NCI-H1417 (cell line): ENCODE measurements around the gene THAP4.

Experiments
- DNase-seq, 3 experiments: peaks; one replicate each; lab custom pipeline; 2025; lab: John Stamatoyannopoulos, UW

THAP4 gene

DNA sequence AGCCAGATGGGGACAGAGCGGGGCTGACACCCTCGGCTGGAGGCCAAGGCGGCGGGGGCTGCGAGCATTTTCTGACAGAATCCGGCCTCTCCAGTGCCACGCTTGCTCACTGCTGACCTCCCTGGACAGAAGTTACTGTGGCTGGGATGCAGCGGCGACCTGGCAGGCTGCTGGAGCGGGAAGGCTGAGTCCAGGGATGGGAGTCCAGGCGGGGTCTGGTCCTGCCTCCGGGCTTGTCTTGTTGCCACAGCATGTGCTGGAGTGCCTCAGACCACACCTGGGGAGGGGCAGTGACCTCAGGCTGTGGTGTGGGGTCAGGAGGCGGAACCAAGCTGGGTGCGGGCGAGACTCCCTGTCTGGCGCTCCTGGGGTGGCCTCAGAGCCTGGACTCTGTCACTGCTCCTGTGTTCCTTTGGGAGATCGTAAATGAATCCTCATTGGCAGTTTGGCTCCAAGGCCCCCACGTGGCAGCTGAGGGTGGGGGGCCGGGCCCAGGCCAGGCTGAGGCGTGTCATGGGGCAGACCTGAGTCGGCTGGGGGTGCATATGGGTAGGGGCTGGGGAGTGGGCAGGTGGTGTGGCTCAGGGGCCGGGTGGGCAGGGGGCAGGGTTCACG is 72.9 kb downstream of the THAP4 start:
- no peak for DNase-seq

DNA sequence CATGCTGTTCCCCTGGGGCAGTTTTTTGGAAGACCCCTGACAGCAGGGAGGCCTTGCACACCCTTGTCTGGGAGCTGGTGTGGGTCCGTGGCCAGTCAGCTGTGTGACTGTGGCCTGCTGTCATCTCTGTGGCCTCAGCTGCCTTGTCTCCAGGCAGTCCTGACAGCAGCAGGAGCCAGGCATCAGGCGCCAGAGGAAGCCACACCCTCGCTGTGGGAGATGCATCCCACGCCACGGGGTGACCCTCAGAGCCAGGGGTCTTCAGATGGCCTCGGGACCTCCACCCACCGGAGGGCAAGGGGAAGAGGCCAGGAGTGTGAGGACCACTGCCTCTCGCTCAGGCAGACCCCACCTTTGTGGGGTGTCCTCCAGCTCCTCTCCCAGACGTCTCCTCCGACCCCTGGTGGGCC is 73.4 kb downstream of the THAP4 start:
- no peak for DNase-seq

DNA sequence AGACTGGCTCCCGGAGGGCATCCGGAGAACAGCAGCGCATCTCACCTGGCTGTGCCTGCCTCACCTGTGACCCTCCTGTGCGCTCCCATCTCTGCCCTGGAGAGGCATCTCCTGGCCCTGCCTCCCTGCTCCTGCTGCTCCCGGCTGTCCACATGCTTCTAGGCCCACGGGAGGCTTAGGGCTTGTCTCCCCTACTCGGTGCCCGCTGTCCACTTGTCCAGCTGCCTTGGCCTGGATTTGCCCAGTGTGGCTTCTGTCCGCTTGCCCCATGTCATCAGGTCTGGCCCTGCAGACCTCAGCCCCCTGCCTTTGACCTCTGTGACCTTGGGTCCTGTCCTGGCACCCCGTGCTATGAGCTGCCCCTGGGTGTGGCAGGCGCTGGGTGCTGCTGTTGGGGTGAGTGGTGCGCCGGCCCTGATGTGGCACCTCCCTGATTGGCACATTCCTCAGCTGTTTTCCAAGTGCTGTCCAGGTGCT is 73.9 kb downstream of the THAP4 start:
- no peak for DNase-seq

DNA sequence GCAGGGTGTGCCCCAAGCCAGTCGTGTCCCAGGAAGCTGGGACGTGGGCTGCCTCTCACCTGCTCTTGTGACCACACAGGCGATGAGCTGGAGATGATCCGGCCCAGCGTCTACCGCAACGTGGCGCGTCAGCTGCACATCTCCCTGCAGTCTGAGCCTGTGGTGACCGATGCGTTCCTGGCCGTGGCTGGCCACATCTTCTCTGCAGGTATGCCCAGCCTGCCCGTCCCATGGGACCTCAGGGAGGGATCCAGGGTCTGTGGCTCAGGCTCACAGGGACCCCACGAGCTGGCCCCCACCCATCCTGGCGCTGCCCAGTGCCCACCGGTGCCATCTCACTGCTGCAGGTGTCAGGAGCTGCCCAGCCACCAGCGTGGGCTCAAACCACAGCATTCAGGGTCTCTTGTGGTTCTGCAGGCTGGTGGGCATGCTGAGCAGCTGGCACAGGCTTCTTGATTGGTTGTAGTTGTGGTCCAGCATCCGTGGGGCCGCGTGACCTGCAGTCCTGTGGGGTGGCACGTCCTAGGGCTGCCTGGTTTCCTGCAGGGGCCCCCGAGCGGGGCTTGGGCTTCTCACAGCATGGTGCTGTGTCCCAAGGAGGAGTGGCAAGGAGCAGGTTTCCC is 74.6 kb downstream of the THAP4 start:
- DNase-seq: no peak

DNA sequence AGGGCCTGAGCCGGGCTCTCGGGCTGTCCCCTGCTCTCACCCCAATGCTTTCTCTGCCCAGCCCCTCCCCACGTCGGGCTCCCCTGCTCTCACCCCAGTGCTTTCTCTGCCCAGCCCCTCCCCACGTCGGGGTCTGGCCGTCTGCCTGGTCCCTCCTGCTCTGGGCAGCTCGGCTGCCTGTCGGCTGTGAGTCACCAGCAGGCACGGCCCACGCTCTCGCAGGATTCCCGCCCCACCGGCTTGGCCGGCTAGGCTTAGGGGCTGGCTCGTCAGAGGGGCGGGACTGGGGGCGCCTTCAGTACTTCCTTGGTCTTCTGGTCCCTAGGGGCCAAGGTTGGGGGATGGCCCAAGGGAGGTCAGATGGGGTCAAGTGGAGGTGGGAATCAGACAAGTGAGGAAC is 75.1 kb downstream of the THAP4 start:
- DNase-seq: no peak

DNA sequence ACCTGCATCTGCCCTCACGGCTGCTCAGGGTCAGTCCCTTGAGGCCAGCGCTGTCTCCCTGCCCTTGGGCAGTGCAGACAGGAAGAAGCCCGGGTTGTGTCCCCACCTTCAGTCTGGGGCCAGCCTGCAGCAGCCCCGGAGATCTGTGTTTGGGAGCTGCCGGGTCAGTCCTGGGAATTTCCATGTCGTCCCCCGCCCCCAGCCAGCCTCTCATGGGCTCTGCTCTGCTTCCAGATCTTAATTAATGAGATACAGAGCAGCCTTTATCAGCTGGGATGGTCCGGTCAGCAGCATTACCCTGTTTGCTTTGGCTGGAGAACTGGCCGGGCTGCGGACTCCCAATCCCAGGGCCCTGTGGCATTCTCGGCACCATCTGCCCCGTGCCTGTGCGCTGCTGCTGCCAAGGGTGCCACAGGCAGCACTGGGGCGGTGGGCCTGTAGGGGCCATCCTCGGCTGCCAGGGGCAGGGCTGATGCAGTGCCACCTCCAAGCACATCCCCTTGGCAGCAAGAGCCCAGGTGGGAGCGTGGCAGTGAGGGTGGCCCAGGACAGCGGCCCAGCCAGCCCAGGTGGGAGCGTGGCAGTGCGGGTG is 76.0 kb downstream of the THAP4 start:
- no peak for DNase-seq

DNA sequence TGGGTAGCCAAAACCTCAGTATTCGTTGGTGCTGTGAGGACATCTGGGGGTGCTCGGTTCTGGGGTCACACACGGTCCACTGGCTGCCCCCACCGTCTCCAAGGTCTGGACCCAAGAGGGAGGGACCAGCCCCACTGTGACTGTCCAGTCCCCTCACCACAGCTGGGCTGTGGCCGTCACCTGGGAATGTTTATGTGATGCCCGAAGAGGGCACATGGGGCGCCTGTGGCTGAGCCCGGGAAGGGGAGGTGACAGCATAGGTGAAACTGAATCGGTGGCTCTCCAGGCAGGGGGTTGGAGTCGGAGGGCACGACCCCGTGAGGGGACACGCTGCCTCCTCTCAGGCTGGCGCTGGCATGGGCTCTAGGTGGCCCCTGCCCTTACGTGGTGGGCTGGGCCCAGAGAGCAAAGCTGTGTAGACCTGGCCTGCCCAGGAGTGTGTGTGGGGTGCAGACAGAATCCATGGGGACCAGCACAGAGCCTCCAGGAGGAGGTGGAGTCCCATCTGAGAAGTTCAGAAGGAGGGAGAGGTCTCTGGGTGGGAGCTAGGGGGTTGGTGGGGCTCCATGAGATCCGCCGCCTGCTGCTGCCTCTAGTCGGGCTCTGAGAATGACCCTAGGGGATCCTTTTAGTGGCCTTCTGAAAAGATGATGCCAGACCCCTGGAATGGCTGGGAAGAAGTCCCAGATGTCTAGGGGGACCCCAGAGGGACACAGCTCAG is 76.6 kb downstream of the THAP4 start:
- DNase-seq: no peak

DNA sequence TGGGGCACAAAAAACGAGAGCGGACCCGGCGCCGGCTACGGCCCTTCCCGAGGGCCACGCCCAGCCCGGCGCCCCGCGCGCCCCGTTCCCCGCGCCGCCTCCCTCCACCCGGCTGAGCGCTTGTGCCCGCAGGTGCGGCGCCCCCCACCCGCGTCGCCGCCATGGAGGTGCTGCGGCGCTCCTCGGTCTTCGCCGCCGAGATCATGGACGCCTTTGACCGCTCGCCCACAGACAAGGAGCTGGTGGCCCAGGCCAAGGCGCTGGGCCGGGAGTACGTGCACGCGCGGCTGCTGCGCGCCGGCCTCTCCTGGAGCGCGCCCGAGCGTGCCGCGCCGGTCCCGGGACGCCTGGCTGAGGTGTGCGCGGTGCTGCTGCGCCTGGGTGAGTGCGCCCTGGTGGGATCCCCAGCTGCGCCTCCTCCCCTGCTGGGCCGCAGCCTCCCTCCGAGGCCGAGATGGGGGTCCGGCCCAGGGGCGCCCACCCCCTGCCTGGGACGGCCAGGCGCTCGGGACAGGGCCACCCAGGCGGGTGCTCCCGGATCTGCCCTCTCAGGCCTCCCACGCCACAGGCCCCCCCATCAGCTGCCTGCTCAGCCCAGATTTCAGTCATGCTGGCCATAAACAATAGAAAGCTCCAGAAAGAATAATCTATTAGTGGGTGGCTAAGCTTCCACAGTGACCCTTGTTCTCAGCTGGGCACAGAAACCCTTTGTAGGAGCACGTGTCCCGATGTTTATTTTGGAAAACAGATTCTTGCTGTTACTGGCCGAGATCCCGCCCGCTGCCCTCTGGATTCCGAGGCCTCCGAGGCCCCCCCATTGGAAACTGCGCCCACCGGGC is 77.4 kb downstream of the THAP4 start:
- peak in 2 of 3 experiments; percentile 39 to 42 for DNase-seq

DNA sequence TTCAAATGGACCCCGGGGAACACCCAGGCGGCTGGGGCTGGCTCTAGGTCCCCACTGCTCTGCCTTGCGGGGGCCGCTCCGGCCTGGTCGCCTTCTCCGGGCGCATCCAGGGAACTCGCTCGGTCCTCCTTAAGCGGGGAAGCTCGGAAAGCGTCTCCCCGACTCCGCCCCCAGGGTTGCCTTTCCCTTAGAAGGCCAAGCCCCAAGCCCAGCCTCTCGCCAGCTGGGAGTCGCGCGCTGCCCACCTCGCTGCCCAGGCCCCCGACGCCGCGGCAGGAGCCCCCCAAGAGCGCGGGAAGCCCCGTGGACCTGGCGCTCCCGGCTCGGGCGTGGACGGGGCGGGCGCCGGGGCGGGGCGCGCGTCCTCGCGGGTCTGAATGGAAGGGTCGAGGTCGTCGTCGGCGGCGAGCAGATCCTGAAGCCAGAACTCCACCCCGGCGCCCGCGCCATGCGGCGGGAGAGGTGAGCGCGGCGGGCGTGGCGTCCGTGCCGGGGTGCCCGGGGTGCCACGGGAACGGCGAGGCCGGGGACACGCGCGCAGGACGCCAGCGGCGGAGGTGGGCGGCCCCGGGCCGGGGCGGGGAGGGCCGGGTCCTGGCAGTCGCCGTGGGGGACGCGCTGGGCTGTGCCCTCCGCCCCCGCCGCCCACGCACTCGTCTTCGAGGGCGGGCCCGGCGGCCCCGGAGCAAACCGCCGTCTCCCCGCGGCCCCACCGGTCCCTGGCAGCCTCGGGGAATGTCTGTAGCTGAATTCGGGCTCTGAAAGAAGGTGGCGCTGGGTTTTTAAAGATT is 78.2 kb downstream of the THAP4 start, which contains the start of gene BOK:
Gene BOK, plus strand, starts transcription at position 214 of the 791 bp plus-strand sequence. CDS start 739 bp downstream, outside the sequence.
- peak; percentile 29 to 56 (median 56) for DNase-seq

DNA sequence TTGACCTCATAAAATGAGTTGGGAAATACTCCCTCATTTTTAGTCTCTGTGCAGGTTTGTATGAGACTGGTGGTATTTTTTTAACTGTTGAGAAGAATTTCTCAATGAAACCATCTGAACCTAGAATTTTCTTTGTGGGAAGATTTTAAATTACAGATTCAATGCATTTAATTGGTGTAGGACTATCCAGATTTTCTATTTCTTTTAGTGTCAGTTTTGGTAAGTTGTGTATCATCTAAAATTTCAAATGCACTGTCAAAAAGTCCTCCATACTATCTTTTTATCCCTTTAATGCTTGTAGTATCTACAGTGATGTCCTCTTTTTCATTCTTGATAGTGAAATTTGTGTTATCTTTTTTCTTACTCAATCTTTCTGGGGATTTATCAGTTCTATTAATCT is 80.2 kb downstream of the THAP4 start:
- DNase-seq: no peak

DNA sequence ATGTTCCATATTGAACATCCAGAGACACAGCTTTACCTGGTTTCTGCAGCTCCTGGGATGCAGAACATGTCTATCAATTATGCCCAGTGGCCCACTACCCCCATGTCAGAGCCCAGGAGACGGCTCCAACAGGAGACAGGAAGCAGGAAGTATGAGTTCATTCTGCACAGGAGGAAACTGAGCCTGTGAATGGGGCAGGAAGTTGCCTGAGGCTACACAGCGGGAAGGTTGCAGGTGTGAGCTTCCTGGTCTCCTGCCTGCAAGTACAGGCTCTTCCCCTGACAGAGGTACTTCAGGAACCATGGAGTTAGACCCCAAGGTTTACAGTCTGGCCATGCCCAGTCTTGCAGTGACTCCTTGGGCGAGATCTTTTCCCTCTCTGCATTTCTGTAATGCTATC is 81.2 kb downstream of the THAP4 start:
- no peak for DNase-seq

DNA sequence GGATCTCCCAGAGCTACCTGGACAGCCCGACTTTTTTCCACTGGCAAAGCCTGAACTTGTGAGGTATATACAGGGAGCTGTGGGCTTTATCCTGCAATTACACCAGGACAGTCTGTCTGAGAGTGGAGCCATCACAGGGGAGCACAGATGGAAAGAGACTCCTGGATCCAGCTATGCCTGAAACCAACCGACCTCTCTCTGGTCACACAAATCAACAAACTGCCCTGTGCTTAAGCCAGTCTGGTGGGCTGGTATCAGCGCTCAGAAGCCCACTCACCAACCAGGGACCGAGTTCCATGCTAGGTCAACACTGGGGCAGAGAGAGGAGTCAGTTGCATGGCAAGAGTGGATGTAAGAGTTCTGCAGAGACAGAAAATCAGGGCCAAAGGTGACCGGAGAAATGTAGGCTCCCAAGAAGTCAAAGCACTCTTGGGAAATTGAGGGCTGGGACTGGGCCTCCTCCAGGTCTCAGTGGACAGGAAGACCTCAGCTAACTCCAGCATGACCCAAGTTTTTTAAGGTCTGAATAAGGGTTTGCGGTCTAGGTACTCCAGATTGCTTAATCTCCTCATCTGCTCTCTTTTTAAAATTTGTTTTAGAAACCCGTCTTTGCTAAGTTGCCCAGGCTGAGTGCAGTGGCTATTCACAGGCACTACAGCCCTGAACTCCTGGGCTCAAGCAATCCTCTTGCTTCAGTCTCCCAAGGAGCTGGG is 82.2 kb downstream of the THAP4 start:
- DNase-seq: no peak

DNA sequence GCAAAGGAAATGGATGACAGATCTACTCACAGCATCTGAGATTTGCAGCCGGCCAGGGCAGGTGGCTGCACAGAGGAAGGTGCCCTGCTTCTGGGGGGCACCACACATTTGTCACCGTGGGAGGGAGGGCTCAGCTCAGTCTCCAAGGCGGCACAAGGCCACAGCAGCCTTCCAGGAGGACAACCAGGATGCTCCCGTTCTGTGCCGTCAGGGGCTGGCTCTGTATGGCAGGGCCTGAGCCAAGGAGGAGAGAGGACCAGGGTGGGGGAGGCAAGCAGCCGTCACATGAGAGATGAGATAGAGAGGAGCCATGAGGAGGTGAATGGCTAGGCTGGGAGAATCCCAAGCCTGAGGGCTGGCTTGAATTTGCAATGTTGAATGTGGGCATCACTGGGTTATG is 83.0 kb downstream of the THAP4 start:
- DNase-seq: no peak

DNA sequence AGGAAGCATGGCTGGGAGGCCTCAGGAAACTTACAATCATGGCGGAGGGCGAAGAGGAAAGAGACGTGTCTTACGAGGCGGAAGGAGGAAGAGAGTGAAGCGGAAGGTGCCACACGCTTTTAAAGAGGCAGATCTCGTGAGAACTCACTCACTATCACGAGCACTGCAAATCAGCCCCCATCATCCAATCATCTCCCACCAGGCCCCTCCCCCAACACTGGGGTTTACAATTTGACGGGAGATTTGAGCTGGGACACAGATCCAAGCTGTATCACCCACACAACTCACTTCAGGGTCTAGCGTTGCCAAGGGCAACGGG is 83.5 kb downstream of the THAP4 start:
- DNase-seq: no peak

DNA sequence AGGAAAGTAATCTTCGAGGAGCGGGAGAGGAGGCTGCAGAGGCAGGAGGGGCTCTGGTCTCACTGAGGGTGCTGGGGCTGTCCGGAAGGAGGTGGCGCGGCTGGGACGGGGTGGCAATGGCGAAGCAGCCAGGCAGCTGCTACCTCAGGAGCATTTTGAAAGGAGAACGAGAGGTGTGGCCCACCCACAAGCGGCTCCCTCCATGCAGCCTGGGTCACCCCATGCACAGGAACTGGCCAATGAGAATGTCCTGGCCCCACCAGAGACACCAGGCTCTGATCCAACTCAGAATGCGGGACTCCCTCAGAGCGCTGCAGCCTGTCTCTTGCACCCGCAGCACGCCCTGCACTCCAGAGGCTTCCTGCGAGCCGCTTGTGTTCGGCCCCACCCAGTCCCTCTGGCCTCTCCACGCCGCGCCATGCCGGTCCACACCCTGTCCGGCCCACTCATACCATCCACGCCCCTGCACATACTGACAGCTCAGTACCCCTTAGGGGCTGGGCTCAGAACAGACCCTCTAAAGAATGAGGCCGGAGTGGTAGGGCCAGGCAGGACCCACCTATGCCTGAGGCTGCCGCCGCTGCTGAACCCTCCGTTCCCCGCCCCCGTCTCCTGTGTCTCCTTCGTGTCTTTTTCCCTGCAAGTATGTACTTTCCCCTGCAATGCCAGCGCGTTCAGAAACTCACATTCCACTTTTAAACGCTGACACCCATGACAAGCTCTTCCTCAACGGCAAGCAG is 84.8 kb downstream of the THAP4 start:
- DNase-seq: no peak

DNA sequence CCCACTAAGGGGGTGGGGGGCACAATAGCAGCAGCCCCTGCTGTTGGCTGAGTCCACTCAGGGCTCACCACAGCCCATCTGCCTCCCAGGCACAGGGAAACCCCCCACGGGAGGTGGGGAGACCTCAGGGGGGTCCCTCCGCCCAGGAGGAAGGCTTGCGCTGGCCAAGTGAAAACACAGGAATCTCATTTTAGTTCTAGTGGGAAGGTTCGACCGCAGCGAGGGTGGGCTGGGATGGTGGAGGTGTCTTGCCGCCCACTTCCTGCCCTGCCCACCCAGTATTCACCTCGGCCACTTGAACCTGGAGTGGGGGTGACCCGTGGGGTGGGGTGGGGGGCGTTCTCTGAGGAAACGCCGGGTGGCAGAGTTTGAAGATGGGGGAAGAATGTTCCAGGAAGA is 85.4 kb downstream of the THAP4 start:
- DNase-seq: no peak

DNA sequence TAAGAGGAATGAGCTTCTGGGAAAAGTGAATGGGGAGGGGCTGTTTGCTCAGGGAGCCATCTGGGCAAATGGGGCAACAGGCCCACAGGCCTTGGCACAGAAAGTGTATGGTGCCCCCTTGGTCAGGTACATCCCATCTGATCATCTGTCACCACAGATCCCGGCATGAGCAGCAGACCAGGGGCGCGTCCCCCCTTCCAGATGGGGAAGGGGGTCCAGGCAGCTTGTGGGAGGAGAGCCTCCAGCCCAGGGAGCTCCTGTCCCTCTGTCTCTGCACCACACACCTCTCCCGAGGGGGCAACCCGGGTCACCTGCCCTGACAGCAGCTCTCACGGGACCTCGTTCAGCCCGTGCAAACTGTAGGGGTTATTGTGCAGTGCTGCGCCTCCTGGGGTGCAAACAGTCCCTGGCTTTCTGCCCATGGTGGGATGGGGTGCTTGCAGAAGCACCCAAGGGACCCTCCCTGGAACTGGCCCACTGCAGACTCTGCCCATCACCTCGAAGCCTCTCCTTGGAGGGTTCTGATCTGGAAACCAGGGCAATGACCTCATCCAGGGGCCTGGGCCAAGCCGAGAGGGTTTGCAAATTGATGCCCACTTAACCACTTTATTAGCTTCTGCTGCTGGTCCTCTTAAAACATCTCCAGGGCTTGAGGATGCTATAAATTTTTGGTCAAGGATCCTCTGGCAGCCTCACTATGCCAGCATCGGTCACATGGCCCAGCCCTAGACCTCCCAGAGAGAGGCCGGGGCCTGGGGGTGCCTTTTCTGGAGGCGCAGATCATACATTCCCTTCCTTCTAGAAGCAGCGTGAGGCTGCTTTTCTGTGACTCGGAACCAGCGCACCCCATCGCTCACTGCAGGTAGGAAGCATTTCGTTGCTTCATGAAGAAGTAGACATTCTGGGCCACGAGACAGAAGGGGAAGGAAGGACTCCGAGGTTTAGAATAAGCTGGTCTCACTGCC is 86.1 kb downstream of the THAP4 start:
- DNase-seq: peak; percentile 16 to 55 (median 37)

DNA sequence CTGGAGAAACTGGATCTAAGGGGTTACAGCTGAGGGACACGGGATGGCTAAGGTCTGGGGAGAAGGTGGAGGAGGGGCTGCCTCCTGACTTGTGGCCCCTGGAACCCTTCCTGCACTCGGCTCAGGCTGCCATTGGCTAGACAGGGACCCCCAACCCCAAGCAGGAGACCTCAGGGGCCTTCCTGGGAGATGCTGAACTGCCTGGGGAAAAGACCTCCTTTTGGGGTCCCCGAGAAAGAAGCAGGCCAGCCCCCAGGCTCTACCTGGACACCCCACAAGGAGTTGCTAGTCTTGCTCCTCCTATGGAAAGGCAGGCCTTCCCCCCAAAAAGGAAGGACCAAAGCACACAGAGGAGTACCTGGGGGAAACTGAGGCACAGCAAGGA is 88.5 kb downstream of the THAP4 start:
- no peak for DNase-seq
